HG03095 (cell line): ENCODE results near the gene BTBD9.
A peak's percentile ranks its signal among the peaks of the same experiment; 100 is the strongest.
"Not testable (repeated sequence)": the region's sequence is repeated elsewhere in the genome, so short reads cannot be mapped to it uniquely, and the experiment has no call there.

Experiments
- ATAC-seq: cut with Tn5 transposase; IDR thresholded peaks from one replicate; pipeline ENCODE4 v1.9.1; 2021; ENCODE audit warnings: moderate library complexity; ENCODE audit not compliant: unreplicated experiment

Gene BTBD9

GRCh38 chr6:38650207-38650752, 10.6 kb upstream of the BTBD9 start:
- ATAC-seq, result no peak

- no peak for ATAC-seq
Observed at GRCh38 chr6:38649744-38650143, 10.0 kb upstream of the BTBD9 start.

GRCh38 chr6:38648629-38649028, 8.9 kb upstream of the BTBD9 start:
- no peak for ATAC-seq

- ATAC-seq, result no peak
Observed at GRCh38 chr6:38646166-38646878, 6.6 kb upstream of the BTBD9 start.

GRCh38 chr6:38644951-38645350, 5.2 kb upstream of the BTBD9 start:
- no peak for ATAC-seq

GRCh38 chr6:38640216-38640909, 634 bp upstream of the BTBD9 start:
- peak; percentile 15 for ATAC-seq

GRCh38 chr6:38638941-38639497, 710 bp downstream of the BTBD9 start:
- peak; percentile 30 for ATAC-seq

- ATAC-seq, result no peak
Observed at GRCh38 chr6:38637756-38638155, 2.0 kb downstream of the BTBD9 start.

- no peak for ATAC-seq
Observed at GRCh38 chr6:38636027-38636426, 3.7 kb downstream of the BTBD9 start.

GRCh38 chr6:38634518-38634917, 5.2 kb downstream of the BTBD9 start:
- no peak for ATAC-seq

GRCh38 chr6:38632490-38632889, 7.2 kb downstream of the BTBD9 start:
- no peak for ATAC-seq

- ATAC-seq, result no peak
Observed at GRCh38 chr6:38631186-38631783, 8.4 kb downstream of the BTBD9 start.

GRCh38 chr6:38625217-38625616, 14.5 kb downstream of the BTBD9 start:
- ATAC-seq, result no peak

GRCh38 chr6:38619342-38619741, 20.4 kb downstream of the BTBD9 start:
- ATAC-seq, result not testable (repeated sequence)

GRCh38 chr6:38618301-38618700, 21.4 kb downstream of the BTBD9 start:
- ATAC-seq, result not testable (repeated sequence)

- ATAC-seq, result no peak
Observed at GRCh38 chr6:38617856-38618255, 21.9 kb downstream of the BTBD9 start.

GRCh38 chr6:38612143-38612965, 27.4 kb downstream of the BTBD9 start:
- no peak for ATAC-seq

- no peak for ATAC-seq
Observed at GRCh38 chr6:38610050-38610625, 29.6 kb downstream of the BTBD9 start.

GRCh38 chr6:38604700-38605099, 35.0 kb downstream of the BTBD9 start:
- ATAC-seq, result no peak

GRCh38 chr6:38603966-38604365, 35.8 kb downstream of the BTBD9 start:
- no peak for ATAC-seq
